PC-9 (cell line): ENCODE data around the gene SERPINI2.

ENCODE experiments used
- CTCF ChIP-seq: fragments of 200-600 bp; sonication (generic); conservative IDR thresholded peaks from 2 replicates; pipeline ENCODE4 v1.6.1; 2017; ENCODE audit warnings: mixed run types, antibody characterized with exemption, mild to moderate bottlenecking, moderate library complexity
- EZH2 ChIP-seq: fragments of 200-600 bp; sonication (generic); IDR thresholded peaks from 2 replicates; pipeline ENCODE4 v1.8.0; 2017; ENCODE audit warnings: antibody characterized with exemption, low read depth

GRCh38 chr3:167484551-167484950 lies 10.7 kb upstream of the SERPINI2 start:
- TF ChIP-seq CTCF (no peak), EZH2 (no peak)
